ENCODE data around the gene CHTF18.
"Not testable (repeated sequence)": the region's sequence is repeated elsewhere in the genome, so short reads cannot be mapped to it uniquely, and the experiment has no call there.

CHTF18 gene

GRCh38 chr16:832652-833336 lies 44.4 kb downstream of the CHTF18 start:
- no peak for DNase-seq

- no peak for DNase-seq
Measured at GRCh38 chr16:833411-833810, 45.0 kb downstream of the CHTF18 start.

- DNase-seq = no peak
Measured at GRCh38 chr16:835373-835772, 47.0 kb downstream of the CHTF18 start.

- DNase-seq = no peak
Measured at GRCh38 chr16:836221-836620, 47.8 kb downstream of the CHTF18 start.

GRCh38 chr16:836822-837221 lies 48.4 kb downstream of the CHTF18 start:
- DNase-seq = not testable (repeated sequence)

GRCh38 chr16:838741-839140 lies 50.3 kb downstream of the CHTF18 start:
- DNase-seq = no peak

- DNase-seq = no peak
Measured at GRCh38 chr16:839643-840408, 51.4 kb downstream of the CHTF18 start.

- no peak for DNase-seq
Measured at GRCh38 chr16:840561-841454, 52.4 kb downstream of the CHTF18 start.

GRCh38 chr16:841455-842060 lies 53.1 kb downstream of the CHTF18 start:
- no peak for DNase-seq

- DNase-seq = no peak
Measured at GRCh38 chr16:842061-842476, 53.6 kb downstream of the CHTF18 start.

GRCh38 chr16:842711-843560 lies 54.5 kb downstream of the CHTF18 start:
- no peak for DNase-seq

- no peak for DNase-seq
Measured at GRCh38 chr16:843771-844170, 55.4 kb downstream of the CHTF18 start.

GRCh38 chr16:844638-845350 lies 56.4 kb downstream of the CHTF18 start:
- no peak for DNase-seq

GRCh38 chr16:845351-845745 lies 56.9 kb downstream of the CHTF18 start:
- DNase-seq = no peak

GRCh38 chr16:847151-847550 lies 58.7 kb downstream of the CHTF18 start:
- DNase-seq = no peak
